Measurements from ENCODE around the gene NEDD4L. TPM values are rescaled to one million over a fixed set of nuclear protein-coding genes. Genes with fewer than 3 reads are reported as not detected.

NEDD4L gene
- total RNA-seq, 1 donor from 2014 or later = 3.7 TPM

- intact Hi-C loops (cut with micrococcal nuclease) = no loop called here
These were observed 70.7 kb downstream of the NEDD4L start for GRCh38 chr18:58114766-58115165.

- intact Hi-C loops (cut with micrococcal nuclease) = no loop called here
These were observed 72.8 kb downstream of the NEDD4L start for GRCh38 chr18:58116818-58117217.

DNA sequence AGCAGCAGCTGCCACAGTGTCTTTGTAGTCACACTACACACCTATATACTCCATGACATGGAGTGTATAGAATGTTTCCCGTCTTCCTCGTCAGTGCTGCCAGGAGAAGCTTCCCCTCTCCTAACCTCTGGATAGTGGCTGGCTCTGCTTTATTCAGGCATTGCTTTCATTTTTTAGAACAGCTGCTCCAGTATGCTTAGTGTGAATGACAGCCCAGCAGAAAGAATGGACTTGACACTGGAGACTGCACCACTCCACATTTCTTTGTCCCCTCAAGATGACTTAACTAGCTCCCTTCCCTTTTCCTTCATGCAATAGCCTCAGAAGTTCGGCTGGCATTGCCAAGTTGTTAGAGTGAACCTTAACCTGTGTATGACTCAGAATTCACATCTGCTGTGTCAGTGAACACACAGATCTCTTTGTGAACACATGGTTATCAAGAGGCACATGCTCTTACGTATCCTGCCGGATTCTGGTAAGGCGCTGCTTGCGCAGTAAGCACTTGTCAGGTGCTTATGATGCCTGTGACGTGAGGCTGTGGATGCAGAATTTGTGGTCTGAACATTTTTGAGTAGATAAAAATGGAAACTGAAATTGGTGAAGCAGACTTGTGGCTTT, 73.9 kb downstream of the NEDD4L start:
- intact Hi-C loops (cut with micrococcal nuclease) = no loop called here

- intact Hi-C loops (cut with micrococcal nuclease) = no loop called here
These were observed 74.5 kb downstream of the NEDD4L start for GRCh38 chr18:58118536-58118935.

GRCh38 chr18:58119819-58120218, 75.8 kb downstream of the NEDD4L start:
- intact Hi-C loops (cut with micrococcal nuclease) = loop anchor here (10.0 kb wide), 1 partner anchor 495 kb away; the partner anchor contains the start of gene NARS1

GRCh38 chr18:58124475-58124874, 80.4 kb downstream of the NEDD4L start:
- intact Hi-C loops (cut with micrococcal nuclease) = loop anchor here (10.0 kb wide), 1 partner anchor 500 kb away; the partner anchor contains the start of gene NARS1

DNA sequence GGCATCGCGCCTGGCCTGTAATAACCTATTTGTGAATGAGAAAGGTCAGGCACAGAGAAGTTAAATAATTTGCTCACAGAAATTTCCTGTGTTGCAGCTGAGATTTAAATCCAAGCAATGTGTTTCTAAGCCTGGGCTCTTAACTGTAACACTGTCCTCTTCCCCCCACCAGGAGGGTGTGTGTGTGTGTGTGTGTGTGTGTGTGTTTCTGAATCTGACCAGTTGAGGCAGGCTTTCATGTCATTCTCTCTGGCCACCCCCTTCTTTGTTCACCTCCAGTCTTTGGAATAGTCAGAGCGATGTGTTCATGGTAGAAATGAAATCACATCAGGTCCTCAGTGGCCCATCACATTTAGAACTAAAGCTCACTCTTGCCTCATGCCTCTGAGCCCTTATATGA, 81.2 kb downstream of the NEDD4L start:
- intact Hi-C loops (cut with micrococcal nuclease) = loop anchor here (10.0 kb wide), 1 partner anchor 500 kb away; the partner anchor contains the start of gene NARS1

GRCh38 chr18:58125756-58126155, 81.7 kb downstream of the NEDD4L start:
- intact Hi-C loops (cut with micrococcal nuclease) = loop anchor here (10.0 kb wide), 1 partner anchor 501 kb away; the partner anchor contains the start of gene NARS1

- intact Hi-C loops (cut with micrococcal nuclease) = loop anchor here (10.0 kb wide), 1 partner anchor 504 kb away; the partner anchor contains the start of gene NARS1
These were observed 84.7 kb downstream of the NEDD4L start for GRCh38 chr18:58128381-58129374.

GRCh38 chr18:58132595-58133261, 88.7 kb downstream of the NEDD4L start:
- intact Hi-C loops (cut with micrococcal nuclease) = no loop called here

- intact Hi-C loops (cut with micrococcal nuclease) = loop anchor here (1.0 to 5.0 kb wide), 3 partner anchors 22 to 253 kb away; no protein-coding TSS in a partner anchor
These were observed 91.2 kb downstream of the NEDD4L start for GRCh38 chr18:58135183-58135641.

- intact Hi-C loops (cut with micrococcal nuclease) = loop anchor here (1.0 to 5.0 kb wide), 3 partner anchors 23 to 254 kb away; no protein-coding TSS in a partner anchor
These were observed 91.8 kb downstream of the NEDD4L start for GRCh38 chr18:58135701-58136331.

DNA sequence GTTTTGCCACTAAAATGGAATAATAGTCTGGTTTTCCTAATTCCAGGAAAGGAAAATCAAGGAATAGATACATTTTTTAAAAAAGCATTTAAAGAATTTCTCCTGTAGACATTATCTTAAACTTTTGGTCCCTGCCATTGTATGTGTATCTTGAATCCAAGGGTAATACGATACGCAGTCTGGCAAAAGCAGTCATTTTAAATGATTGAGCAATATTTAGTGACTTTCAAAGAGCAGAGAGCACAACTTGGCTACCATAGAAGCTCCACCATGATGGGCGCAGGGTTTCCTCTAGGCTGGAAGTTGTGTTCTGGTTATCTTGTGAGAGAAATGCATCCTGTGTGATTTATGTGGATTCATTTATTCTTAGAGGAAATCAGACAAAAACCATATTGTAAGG, 92.9 kb downstream of the NEDD4L start:
- intact Hi-C loops (cut with micrococcal nuclease) = loop anchor here (5.0 kb wide), 1 partner anchor 255 kb away; no protein-coding TSS in a partner anchor

DNA sequence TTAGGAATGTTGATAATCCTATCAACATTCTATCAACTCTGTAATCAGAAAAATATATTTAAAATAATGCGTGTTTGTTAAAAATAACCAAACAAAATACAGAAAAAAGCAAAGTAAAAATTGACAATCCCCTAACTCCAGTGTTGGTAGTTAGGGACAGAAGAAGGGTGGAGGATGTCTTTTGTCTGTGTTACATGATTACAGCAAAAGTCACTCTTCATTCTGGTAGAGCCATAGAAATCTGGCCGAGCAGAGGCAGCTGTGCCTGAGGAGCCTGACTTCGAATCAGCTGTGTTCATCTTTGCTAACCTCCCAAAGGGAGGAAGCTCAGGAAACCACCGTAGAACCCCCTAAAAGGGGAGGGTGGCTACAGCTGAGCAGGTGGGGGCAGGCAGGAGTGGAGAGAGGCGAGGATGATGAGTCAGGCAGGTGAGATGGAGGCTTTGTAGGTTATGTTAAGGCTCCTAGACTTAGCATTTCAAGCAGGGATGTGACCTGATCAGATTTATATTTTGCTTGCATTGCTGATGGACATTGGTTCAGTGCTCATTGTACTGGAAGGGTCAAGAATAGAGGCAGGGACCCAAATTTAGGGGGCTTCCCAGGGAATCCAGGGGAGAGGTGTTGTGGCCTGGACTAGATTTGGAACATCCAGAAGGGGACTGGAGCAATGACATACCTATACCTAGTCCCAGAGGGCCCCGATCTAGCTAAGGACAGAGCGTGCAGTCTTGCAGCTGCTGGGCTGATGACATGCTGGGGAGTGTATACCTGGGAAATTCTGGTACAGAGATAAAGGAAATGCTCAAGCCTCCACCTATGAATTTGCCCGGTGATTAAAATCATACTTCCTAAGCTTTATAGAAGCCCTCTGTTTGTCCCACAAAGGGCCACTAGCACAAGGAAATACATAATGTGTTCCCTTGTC, 95.7 kb downstream of the NEDD4L start:
- intact Hi-C loops (cut with micrococcal nuclease) = loop anchor here (5.0 kb wide), 1 partner anchor 257 kb away; no protein-coding TSS in a partner anchor

DNA sequence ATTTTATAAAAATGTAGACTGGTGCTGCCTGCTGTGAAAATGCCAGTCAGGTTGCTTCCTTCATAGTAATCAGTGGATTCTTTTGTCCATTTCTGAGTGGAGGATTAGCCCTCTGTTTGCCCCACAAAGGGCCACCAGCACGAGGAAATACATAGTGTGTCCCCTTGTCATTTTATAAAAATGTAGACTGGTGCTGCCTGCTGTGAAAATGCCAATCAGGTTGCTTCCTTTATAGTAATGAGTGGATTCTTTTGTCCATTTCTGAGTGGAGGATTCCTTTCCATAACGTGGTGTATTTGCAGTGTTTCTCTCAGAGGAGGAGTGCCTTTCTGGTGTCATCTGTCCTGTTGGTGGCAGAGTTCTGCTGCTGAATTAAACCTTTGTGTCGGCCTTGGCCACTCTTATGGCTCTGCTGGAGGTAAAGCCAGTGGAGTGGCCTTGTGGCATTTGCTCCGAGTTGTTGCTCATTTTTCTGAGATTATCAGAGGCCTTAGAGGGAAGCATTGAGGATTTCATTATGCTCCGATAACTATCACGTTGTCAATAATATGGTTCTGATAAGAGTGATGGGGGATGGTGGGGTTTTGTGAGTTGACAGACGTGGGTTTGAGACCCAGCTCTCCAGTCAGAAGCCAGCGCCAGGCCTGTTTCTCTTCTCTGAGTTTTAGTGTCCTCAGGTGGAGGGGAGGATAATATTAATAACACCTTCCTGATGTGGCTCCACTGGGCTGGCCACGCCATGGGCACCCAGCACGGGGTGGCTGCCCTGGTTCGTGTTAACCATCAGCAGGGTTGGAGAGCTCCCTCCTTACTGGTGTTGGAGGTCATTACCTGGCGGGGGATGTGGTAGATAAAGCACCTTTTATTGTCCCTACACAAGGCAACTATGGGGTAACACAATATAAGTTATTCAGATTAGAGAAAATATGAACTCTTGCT, 96.6 kb downstream of the NEDD4L start:
- intact Hi-C loops (cut with micrococcal nuclease) = no loop called here

- intact Hi-C loops (cut with micrococcal nuclease) = no loop called here
These were observed 99.4 kb downstream of the NEDD4L start for GRCh38 chr18:58143386-58143785.

DNA sequence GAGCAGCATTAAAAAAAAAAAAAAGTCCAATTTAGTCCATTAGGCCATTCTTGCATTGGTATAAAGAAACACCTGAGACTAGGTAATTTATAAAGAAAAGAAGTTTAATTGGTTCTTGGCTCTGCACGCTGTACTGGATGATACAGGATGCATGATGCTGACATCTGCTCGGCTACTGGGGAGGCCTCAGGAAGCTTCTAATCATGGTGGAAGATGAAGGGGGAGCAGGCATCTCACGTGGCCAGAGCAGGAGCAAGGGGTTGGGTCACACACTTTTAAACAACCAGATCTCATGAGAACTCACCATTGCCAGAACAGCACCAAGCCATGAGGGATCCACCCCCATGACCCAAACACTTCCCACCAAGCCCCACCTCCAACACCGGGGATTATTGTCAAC, 100.1 kb downstream of the NEDD4L start:
- intact Hi-C loops (cut with micrococcal nuclease) = no loop called here

- intact Hi-C loops (cut with micrococcal nuclease) = no loop called here
These were observed 100.8 kb downstream of the NEDD4L start for GRCh38 chr18:58144671-58145285.

All from T-helper 2 cell treated with Interferon-gamma antibody and Interleukin-4, amounts not matched to agents 100 ng/mL and 5 ng/mL, for 36 hours (primary cell).